ENCODE results near the gene SPESP1. TPM values are rescaled to one million over a fixed set of nuclear protein-coding genes. Genes with fewer than 3 reads are reported as not detected.
A peak's percentile ranks its signal among the peaks of the same experiment; 100 is the strongest.

SPESP1 gene
- total RNA-seq, 1 donor from 2014 or later = not detected

DNA sequence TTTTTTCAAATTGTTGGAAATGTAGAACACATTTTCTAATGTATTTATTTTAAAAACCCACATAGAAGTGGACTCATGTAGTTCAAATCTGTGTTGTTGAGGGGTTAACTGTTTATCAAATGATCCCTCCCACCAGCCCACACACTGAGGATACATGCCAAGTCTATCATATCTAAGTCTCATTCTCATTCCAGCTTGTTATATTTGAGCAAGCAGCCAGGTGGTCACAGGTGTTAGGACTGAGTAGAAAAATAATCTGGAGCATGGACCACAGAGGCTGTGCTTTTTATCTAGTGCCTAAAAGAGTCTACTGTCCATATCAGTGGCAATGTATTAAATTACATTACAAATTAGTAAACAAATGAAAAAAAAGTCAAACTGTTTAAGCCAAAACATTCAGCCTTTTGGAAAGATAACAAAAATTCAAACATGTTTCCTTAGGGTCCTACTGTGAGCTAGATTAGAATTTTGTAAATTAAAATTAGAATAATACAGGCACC is 20.7 kb upstream of the SPESP1 start:
- Mint-ChIP-seq H3K4me1 (ENCODE audit: low read depth) (peaks cover 15% of the 10 kb centered on the region), H3K9me3 (ENCODE audit: low read depth) (no peaks in the 10 kb centered on the region), H3K36me3 (ENCODE audit: low read depth) (no peaks in the 10 kb centered on the region), H3K27ac (ENCODE audit: unreplicated experiment) (no peak overlapping the region), H3K27me3 (ENCODE audit: low read depth) (peaks cover 2% of the 10 kb centered on the region), H3K4me3 (ENCODE audit: unreplicated experiment) (no peak overlapping the region)
- no peak for DNase-seq (ENCODE audit: low spot score)
- TF ChIP-seq CTCF (IDR thresholded peaks at IDR 0.05) = no peak

- Mint-ChIP-seq H3K36me3 (ENCODE audit: low read depth) (no peaks in the 10 kb centered on the region), H3K27me3 (ENCODE audit: low read depth) (peaks cover 2% of the 10 kb centered on the region), H3K27ac (ENCODE audit: unreplicated experiment) (no peak overlapping the region), H3K4me1 (ENCODE audit: low read depth) (peaks cover 21% of the 10 kb centered on the region), H3K9me3 (ENCODE audit: low read depth) (peaks cover 2% of the 10 kb centered on the region), H3K4me3 (ENCODE audit: unreplicated experiment) (no peak overlapping the region)
- TF ChIP-seq CTCF (IDR thresholded peaks at IDR 0.05) = no peak
- no peak for DNase-seq (ENCODE audit: low spot score)
These were observed 20.0 kb upstream of the SPESP1 start for GRCh38 chr15:68910341-68910740.

GRCh38 chr15:68910816-68911215 is 19.5 kb upstream of the SPESP1 start:
- Mint-ChIP-seq H3K27ac (ENCODE audit: unreplicated experiment) (peak overlapping the region; percentile 8), H3K36me3 (ENCODE audit: low read depth) (peaks cover 2% of the 10 kb centered on the region), H3K4me3 (ENCODE audit: unreplicated experiment) (no peak overlapping the region), H3K27me3 (ENCODE audit: low read depth) (no peaks in the 10 kb centered on the region), H3K9me3 (ENCODE audit: low read depth) (peaks cover 7% of the 10 kb centered on the region), H3K4me1 (ENCODE audit: low read depth) (peaks cover 24% of the 10 kb centered on the region)
- no peak for DNase-seq (ENCODE audit: low spot score)
- TF ChIP-seq CTCF (IDR thresholded peaks at IDR 0.05) = no peak

DNA sequence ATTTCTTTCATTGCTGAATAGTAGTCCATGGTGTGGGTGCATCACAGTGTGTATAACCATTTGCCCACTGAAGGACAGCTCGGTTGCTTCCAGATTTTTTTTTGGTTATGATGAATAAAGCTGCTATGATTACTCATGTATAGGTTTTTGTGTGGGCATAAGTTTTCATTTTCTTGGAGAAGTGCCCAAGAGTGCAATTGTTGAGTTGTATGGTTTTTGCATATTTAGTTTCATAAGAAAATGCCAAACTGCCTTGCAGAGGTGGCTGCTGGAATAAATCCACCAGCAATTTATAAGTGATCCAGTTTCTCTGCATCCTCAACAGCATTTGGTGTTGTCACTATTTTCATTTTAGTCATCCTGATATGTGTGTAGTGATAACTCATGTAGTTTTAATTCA is 8.4 kb upstream of the SPESP1 start:
- no peaks in the 10 kb centered on the region for H3K9me3 Mint-ChIP-seq (ENCODE audit: low read depth)
- H3K27me3 Mint-ChIP-seq (ENCODE audit: low read depth) = no peaks in the 10 kb centered on the region
- DNase-seq (ENCODE audit: low spot score) = no peak
- peaks cover 34% of the 10 kb centered on the region for H3K4me1 Mint-ChIP-seq (ENCODE audit: low read depth)
- no peaks in the 10 kb centered on the region for H3K36me3 Mint-ChIP-seq (ENCODE audit: low read depth)
- TF ChIP-seq CTCF (IDR thresholded peaks at IDR 0.05) = no peak
- H3K4me3 Mint-ChIP-seq (ENCODE audit: unreplicated experiment) = no peak overlapping the region
- no peak overlapping the region for H3K27ac Mint-ChIP-seq (ENCODE audit: unreplicated experiment)

DNA sequence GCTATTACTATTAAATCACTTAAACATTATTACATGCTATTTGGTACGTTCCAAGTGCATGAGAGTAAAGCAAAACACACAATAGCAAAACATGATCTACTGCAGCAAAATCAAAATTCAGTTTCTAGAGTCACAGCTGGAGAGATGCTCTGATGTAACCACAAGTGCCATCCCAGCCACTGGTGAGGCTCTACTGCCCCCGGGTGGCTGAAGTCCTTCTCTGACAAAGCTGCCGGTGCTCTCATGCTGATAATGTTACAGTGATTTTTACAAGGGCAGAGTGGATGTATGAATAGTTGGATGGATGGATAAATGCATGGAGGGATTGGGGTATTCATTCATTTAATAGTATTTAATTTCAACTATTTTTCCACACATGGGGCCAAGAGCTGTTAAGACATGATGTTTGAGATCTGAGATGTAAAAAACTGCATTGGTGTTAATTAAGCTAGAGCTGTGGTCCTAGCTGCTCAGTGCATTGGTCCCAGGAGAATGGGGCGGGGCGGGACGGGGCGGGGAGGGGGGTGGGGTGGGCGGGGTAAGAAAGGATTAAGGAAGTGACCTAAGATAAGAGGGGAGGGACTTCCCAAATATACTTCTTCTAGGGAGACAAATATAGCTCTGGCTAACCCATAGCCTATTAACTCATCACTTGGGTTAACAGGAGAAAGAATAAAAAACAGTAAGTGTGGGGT is 5.3 kb upstream of the SPESP1 start:
- TF ChIP-seq CTCF (IDR thresholded peaks at IDR 0.05) = peak; percentile 95
- Mint-ChIP-seq H3K9me3 (ENCODE audit: low read depth) (no peaks in the 10 kb centered on the region), H3K27me3 (ENCODE audit: low read depth) (no peaks in the 10 kb centered on the region)

More for the DNA sequence above, 5.3 kb upstream of the SPESP1 start:
- H3K36me3 Mint-ChIP-seq (ENCODE audit: low read depth) = no peaks in the 10 kb centered on the region
- peaks cover 37% of the 10 kb centered on the region for H3K4me1 Mint-ChIP-seq (ENCODE audit: low read depth)
- no peak overlapping the region for H3K4me3 Mint-ChIP-seq (ENCODE audit: unreplicated experiment)
- DNase-seq (ENCODE audit: low spot score) = peak; percentile 82
- no peak overlapping the region for H3K27ac Mint-ChIP-seq (ENCODE audit: unreplicated experiment)
